OCI-LY1 (cell line): Measurements from ENCODE around the gene UTP4.

Experiments
- H2AFZ ChIP-seq: fragments of 200-600 bp; sonication (generic), shearing (Covaris generic); 2 replicates; pipeline ENCODE4 v1.6.0; 2014; ENCODE audit warnings: antibody characterized with exemption, mild to moderate bottlenecking, low read length
- H3F3A ChIP-seq: fragments of 200-600 bp; sonication (generic), shearing (Covaris generic); 2 replicates; pipeline ENCODE4 v1.6.0; 2014; ENCODE audit warnings: mild to moderate bottlenecking, antibody characterized with exemption, low read length, moderate library complexity; ENCODE audit not compliant: insufficient read depth
- H3K27ac ChIP-seq: fragments of 200-600 bp; sonication (generic); 2 replicates; pipeline ENCODE4 v1.5.1; 2014; ENCODE audit warnings: low read length, mixed run types, mild to moderate bottlenecking, low read depth; ENCODE audit not compliant: poor library complexity, severe bottlenecking
- H3K27me3 ChIP-seq: fragments of 200-600 bp; sonication (generic); 2 replicates; pipeline ENCODE4 v1.6.0; 2014; ENCODE audit warnings: antibody characterized with exemption, mild to moderate bottlenecking, low read length, moderate library complexity; ENCODE audit not compliant: insufficient read depth
- H3K36me3 ChIP-seq: fragments of 200-600 bp; sonication (generic); 2 replicates; pipeline ENCODE4 v1.6.1; 2014; ENCODE audit warnings: mild to moderate bottlenecking, antibody characterized with exemption, low read length, moderate library complexity, mixed read lengths; ENCODE audit not compliant: insufficient read depth
- H3K4me1 ChIP-seq: fragments of 200-600 bp; sonication (generic); 2 replicates; pipeline ENCODE4 v1.5.1; 2014; ENCODE audit warnings: mild to moderate bottlenecking, low read length, moderate library complexity; ENCODE audit not compliant: insufficient read depth, severe bottlenecking
- H3K4me2 ChIP-seq: fragments of 200-600 bp; sonication (generic), shearing (Covaris generic); 2 replicates; pipeline ENCODE4 v1.6.1; 2014; ENCODE audit warnings: low read length
- H3K4me3 ChIP-seq: fragments of 200-600 bp; sonication (generic); 2 replicates; pipeline ENCODE4 v1.5.1; 2014; ENCODE audit warnings: low read length, low read depth, mild to moderate bottlenecking, mixed read lengths; ENCODE audit not compliant: poor library complexity, severe bottlenecking
- H3K79me2 ChIP-seq: fragments of 200-600 bp; shearing (Covaris generic); 2 replicates; pipeline ENCODE4 v1.6.1; 2016; ENCODE audit warnings: mixed run types, low read length, mixed read lengths; ENCODE audit not compliant: insufficient read depth
- H3K9ac ChIP-seq: fragments of 200-600 bp; sonication (generic), shearing (Covaris generic); 2 replicates; pipeline ENCODE4 v1.6.1; 2014; ENCODE audit warnings: mild to moderate bottlenecking, low read length, mixed read lengths
- H3K9me2 ChIP-seq: fragments of 200-600 bp; sonication (generic), shearing (Covaris generic); 2 replicates; pipeline ENCODE4 v1.6.1; 2014; ENCODE audit warnings: low read depth, mild to moderate bottlenecking, low read length, mixed read lengths
- H3K9me3 ChIP-seq: fragments of 200-600 bp; shearing (Covaris generic); 2 replicates; pipeline ENCODE4 v1.6.1; 2014; ENCODE audit warnings: low read length, mixed read lengths
- H4K20me1 ChIP-seq: fragments of 200-600 bp; sonication (generic), shearing (Covaris generic); 2 replicates; pipeline ENCODE4 v1.6.0; 2016; ENCODE audit warnings: mild to moderate bottlenecking, low read length; ENCODE audit not compliant: insufficient read depth
- CTCF ChIP-seq: fragments of 200-600 bp; sonication (generic), shearing (Covaris generic); IDR thresholded peaks from 2 replicates; pipeline ENCODE4 v1.5.1; 2017; ENCODE audit warnings: mild to moderate bottlenecking, antibody characterized with exemption, low read length, moderate library complexity, mixed read lengths
- EZH2 ChIP-seq: fragments of 200-600 bp; sonication (generic), shearing (Covaris generic); IDR thresholded peaks from 2 replicates; pipeline ENCODE4 v1.8.0; 2017; ENCODE audit warnings: borderline replicate concordance, mixed run types, mild to moderate bottlenecking, antibody characterized with exemption, low read length, moderate library complexity, mixed read lengths

Gene UTP4

GRCh38 chr16:69209735-69210134 is 77.3 kb downstream of the UTP4 start:
- Histone ChIP-seq H2AFZ (no peak overlapping the region), H3K4me1 (no peaks in the 10 kb centered on the region), H3K9ac (no peak overlapping the region), H3K36me3 (no peaks in the 10 kb centered on the region), H3K9me3 (no peaks in the 10 kb centered on the region), H3K9me2 (no peaks in the 10 kb centered on the region), H4K20me1 (no peaks in the 10 kb centered on the region), H3K27me3 (no peaks in the 10 kb centered on the region), H3K27ac (no peak overlapping the region), H3K79me2 (peaks cover 13% of the 10 kb centered on the region), H3K4me3 (no peak overlapping the region), H3F3A (no peaks in the 10 kb centered on the region), H3K4me2 (no peak overlapping the region)
- TF ChIP-seq EZH2 (no peak), CTCF (no peak)

DNA sequence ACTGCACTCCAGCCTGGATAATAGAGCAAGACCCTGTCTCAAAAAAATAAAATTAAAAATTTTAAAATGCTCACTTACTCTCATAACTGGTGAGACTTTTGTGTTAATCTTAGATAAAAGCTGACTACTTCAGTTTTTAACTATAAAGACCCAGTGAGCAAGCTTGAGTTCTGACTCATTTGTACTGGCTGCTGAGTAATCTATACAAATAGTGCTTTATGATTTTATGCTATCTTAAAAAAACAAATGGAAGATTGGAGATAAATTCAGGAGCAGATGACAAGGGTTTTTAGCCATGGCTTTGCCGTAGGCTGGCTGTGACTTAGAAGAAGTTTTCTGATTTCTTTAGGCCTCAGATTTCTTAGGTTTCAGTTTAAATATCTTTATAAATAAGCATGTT is 85.0 kb downstream of the UTP4 start:
- H3K9ac ChIP-seq, result no peak overlapping the region
- H3K9me3 ChIP-seq, result no peaks in the 10 kb centered on the region
- no peaks in the 10 kb centered on the region for H3K9me2 ChIP-seq
- no peaks in the 10 kb centered on the region for H3K4me1 ChIP-seq
- no peak overlapping the region for H3K4me3 ChIP-seq
- no peaks in the 10 kb centered on the region for H3K27me3 ChIP-seq
- H3K79me2 ChIP-seq, result peaks cover 27% of the 10 kb centered on the region
- H3K27ac ChIP-seq, result no peak overlapping the region
- peaks cover 5% of the 10 kb centered on the region for H3K36me3 ChIP-seq
- H3K4me2 ChIP-seq, result no peak overlapping the region
- TF ChIP-seq CTCF (no peak), EZH2 (no peak)
- no peaks in the 10 kb centered on the region for H3F3A ChIP-seq
- no peaks in the 10 kb centered on the region for H4K20me1 ChIP-seq
- H2AFZ ChIP-seq, result no peak overlapping the region
